PC-9 (cell line): ENCODE data around the gene PBX4. TPM values are rescaled to one million over a fixed set of nuclear protein-coding genes. Genes with fewer than 3 reads are reported as not detected.

ENCODE experiments used
- BruUV-seq: library from RNA; stranded (reverse); fragments of 400-500 nt; replicated peaks from 2 replicates; lab custom pipeline; 2021; lab: Mats Ljungman, UMichigan
- CTCF ChIA-PET: fragments of 300-600 bp; sonication (Branson Sonifier 250); formaldehyde crosslinking; loops from one replicate; lab custom pipeline; 2022; ENCODE audit warnings: antibody characterized with exemption; lab: Charles Lee
- POLR2A ChIA-PET: fragments of 300-600 bp; sonication (Branson Sonifier 250); formaldehyde crosslinking; loops from one replicate; lab custom pipeline; 2022; ENCODE audit warnings: antibody characterized with exemption; ENCODE audit not compliant: unreplicated experiment; lab: Charles Lee
- DNase-seq, 2 experiments: peaks; one replicate each; pipeline versions ENCODE4 v3.0.0 to v3.0.0-alpha.2; 2015 to 2022; ENCODE audit warnings: mixed read lengths in 1 of 2
- H2AFZ ChIP-seq: fragments of 200-600 bp; sonication (generic); 2 replicates; pipeline ENCODE4 v1.8.1; 2017; ENCODE audit warnings: antibody characterized with exemption
- H3F3A ChIP-seq: fragments of 200-600 bp; sonication (generic); 2 replicates; pipeline ENCODE4 v1.8.1; 2017; ENCODE audit warnings: antibody characterized with exemption, mild to moderate bottlenecking, low read depth; ENCODE audit not compliant: insufficient read depth
- H3K27ac ChIP-seq: fragments of 200-600 bp; sonication (generic); 2 replicates; pipeline ENCODE4 v1.6.1; 2016; ENCODE audit warnings: mixed run types
- H3K27me3 ChIP-seq: fragments of 200-600 bp; sonication (generic); 2 replicates; pipeline ENCODE4 v1.6.1; 2016; ENCODE audit warnings: low read depth, mixed run types; ENCODE audit not compliant: insufficient read depth
- H3K36me3 ChIP-seq: fragments of 200-600 bp; sonication (generic); 2 replicates; pipeline ENCODE4 v1.6.1; 2016; ENCODE audit warnings: low read depth, mixed run types
- H3K4me1 ChIP-seq: fragments of 200-600 bp; sonication (generic); replicated peaks from 2 replicates; pipeline ENCODE4 v1.6.1; 2016; ENCODE audit warnings: mixed run types; ENCODE audit not compliant: insufficient read depth
- H3K4me2 ChIP-seq: fragments of 200-600 bp; sonication (generic); 2 replicates; pipeline ENCODE4 v1.6.1; 2017; ENCODE audit warnings: mixed run types
- H3K4me3 ChIP-seq: fragments of 200-600 bp; sonication (generic); 2 replicates; pipeline ENCODE4 v1.6.1; 2016; ENCODE audit warnings: mixed run types
- H3K79me2 ChIP-seq: fragments of 200-600 bp; sonication (generic); 2 replicates; pipeline ENCODE4 v1.6.1; 2017; ENCODE audit warnings: low read depth, mixed run types
- H3K9me2 ChIP-seq: fragments of 200-600 bp; sonication (generic); 2 replicates; pipeline ENCODE4 v1.8.1; 2017; ENCODE audit warnings: mild to moderate bottlenecking; ENCODE audit not compliant: insufficient read depth
- H3K9me3 ChIP-seq: fragments of 200-600 bp; sonication (generic); 2 replicates; pipeline ENCODE4 v1.8.1; 2016; ENCODE audit warnings: low read depth; ENCODE audit not compliant: insufficient read depth
- H4K20me1 ChIP-seq: fragments of 200-600 bp; sonication (generic); 2 replicates; pipeline ENCODE4 v1.8.1; 2017; ENCODE audit not compliant: insufficient read depth
- EZH2 ChIP-seq: fragments of 200-600 bp; sonication (generic); IDR thresholded peaks from 2 replicates; pipeline ENCODE4 v1.8.0; 2017; ENCODE audit warnings: antibody characterized with exemption, low read depth
- intact Hi-C: fragments of 100-400 bp; cut with micrococcal nuclease; formaldehyde crosslinking; loops from one replicate; pipeline ENCODE4 v1.10.0; 2022; ENCODE audit not compliant: unreplicated experiment
- total RNA-seq: library from RNA; stranded (reverse); gene quantifications from 2 replicates; pipeline ENCODE4 v1.2.3, GENCODE V29; 2021
- TF ChIP-seq, protein P1 (sequence below): fragments of 200-600 bp; sonication (generic); conservative IDR thresholded peaks from 2 replicates; pipeline ENCODE4 v1.6.1; 2017; ENCODE audit warnings: mixed run types, antibody characterized with exemption, mild to moderate bottlenecking, moderate library complexity

The PBX4 gene
- total RNA-seq, 1 experiment from 2014 or later: 5.7 TPM

DNA sequence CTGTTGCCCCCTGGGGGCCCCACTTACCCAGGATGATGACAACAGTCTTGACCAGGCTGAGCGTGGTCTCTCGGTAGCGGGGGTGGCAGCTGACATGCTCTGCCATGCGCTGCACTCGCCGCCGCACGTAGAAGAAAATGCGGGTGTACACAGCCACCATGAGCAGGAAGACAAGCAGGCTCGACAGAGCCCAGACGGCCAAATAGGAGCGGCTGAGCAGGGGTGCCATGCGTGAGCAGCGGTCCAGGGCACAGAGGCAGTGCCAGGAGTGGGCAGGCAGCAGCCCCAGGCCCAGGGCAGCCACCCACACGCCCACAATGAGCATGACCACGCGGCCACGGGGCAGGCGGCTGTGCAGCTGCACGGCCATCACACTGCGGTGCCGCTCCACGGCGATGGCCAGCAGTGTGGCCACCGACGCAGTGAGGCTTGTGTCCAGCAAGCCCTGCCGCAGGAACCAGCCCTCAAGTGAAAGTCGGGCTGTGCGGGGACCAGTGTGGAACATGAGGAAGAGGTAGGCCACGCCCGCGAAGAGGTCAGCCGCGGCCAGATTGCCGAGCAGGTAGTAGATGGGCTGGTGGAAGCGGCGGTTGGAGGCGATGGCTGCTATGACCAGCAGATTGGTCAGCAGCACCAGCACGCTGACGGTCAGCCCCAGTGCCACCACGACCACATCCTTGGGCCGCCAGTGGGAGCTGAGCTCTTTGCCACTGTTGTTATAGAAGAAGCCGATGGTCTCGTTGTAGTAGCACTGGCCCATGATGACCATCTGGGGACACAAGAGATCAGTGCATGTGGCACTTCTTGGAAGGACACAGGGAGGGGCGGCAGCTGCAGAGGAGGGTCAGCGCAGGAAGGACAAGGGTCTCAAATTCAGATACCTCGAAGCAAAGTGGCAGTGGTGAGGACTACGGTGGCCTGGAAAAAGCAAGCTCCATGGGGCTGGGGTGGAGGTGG lies 8.3 kb upstream of the PBX4 start:
- Histone ChIP-seq H3K27me3 (no peaks in the 10 kb centered on the region), H3K4me2 (peak overlapping the region; percentile 90), H3K4me1 (peaks cover 5% of the 10 kb centered on the region; the same call in 1 of the 2 replicates), H3K4me3 (peak overlapping the region; percentile 68; the same call in 1 of the 2 replicates), H3K9me2 (no peaks in the 10 kb centered on the region), H3K36me3 (no peaks in the 10 kb centered on the region), H2AFZ (no peak overlapping the region), H3K9me3 (no peaks in the 10 kb centered on the region), H3K79me2 (no peaks in the 10 kb centered on the region), H4K20me1 (no peaks in the 10 kb centered on the region), H3K27ac (0 out of 2 replicates have a peak overlapping the region, but pooled peaks have one; percentile 84), H3F3A (peaks cover 35% of the 10 kb centered on the region; the same call in 1 of the 2 replicates)
- BruUV-seq: TSS peak; percentile 29
- ChIA-PET POLR2A (no interaction called here), CTCF (no interaction called here)
- TF ChIP-seq, protein P1, sequence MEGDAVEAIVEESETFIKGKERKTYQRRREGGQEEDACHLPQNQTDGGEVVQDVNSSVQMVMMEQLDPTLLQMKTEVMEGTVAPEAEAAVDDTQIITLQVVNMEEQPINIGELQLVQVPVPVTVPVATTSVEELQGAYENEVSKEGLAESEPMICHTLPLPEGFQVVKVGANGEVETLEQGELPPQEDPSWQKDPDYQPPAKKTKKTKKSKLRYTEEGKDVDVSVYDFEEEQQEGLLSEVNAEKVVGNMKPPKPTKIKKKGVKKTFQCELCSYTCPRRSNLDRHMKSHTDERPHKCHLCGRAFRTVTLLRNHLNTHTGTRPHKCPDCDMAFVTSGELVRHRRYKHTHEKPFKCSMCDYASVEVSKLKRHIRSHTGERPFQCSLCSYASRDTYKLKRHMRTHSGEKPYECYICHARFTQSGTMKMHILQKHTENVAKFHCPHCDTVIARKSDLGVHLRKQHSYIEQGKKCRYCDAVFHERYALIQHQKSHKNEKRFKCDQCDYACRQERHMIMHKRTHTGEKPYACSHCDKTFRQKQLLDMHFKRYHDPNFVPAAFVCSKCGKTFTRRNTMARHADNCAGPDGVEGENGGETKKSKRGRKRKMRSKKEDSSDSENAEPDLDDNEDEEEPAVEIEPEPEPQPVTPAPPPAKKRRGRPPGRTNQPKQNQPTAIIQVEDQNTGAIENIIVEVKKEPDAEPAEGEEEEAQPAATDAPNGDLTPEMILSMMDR: no peak
- no peak for TF ChIP-seq EZH2
- no peak for DNase-seq
- intact Hi-C loops: no loop called here

DNA sequence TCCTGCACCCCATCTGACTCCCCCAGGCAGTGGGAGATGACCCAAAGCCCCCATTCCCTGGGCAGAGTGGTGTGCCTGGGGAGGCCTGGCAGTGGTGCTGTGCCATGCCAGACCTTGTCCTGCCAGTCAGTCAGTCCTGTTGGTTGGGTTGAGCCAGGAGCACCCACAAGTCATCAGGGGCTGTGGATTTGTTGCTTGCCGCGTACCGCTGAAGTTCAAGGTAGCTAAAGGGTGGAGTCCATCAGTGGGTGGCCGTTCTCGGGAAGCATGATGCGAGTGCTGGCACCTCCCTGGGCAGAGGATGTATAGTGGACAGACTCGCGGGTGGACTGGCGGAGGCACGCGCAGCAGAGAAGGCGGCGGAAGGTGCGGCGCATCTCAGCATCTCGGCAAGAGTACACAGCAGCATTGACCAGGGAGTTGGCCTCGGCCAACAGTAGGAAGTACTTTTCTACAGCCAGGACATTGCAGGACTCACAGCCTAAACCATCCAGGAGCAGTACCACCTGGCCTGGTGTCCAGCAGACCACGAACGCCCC lies 5.6 kb upstream of the PBX4 start:
- Histone ChIP-seq H3F3A (peaks cover 29% of the 10 kb centered on the region), H3K27ac (no peak overlapping the region), H3K36me3 (no peaks in the 10 kb centered on the region), H2AFZ (no peak overlapping the region), H3K9me3 (no peaks in the 10 kb centered on the region), H3K79me2 (no peaks in the 10 kb centered on the region), H3K27me3 (no peaks in the 10 kb centered on the region), H3K4me1 (peaks cover 7% of the 10 kb centered on the region; the same call in 1 of the 2 replicates), H3K4me2 (no peak overlapping the region), H4K20me1 (no peaks in the 10 kb centered on the region), H3K9me2 (no peaks in the 10 kb centered on the region), H3K4me3 (no peak overlapping the region)
- TF ChIP-seq EZH2: no peak
- TF ChIP-seq, protein P1: no peak
- no TSS peak for BruUV-seq
- POLR2A ChIA-PET: no interaction called here
- intact Hi-C loops: no loop called here
- CTCF ChIA-PET: no interaction called here
- DNase-seq: no peak

DNA sequence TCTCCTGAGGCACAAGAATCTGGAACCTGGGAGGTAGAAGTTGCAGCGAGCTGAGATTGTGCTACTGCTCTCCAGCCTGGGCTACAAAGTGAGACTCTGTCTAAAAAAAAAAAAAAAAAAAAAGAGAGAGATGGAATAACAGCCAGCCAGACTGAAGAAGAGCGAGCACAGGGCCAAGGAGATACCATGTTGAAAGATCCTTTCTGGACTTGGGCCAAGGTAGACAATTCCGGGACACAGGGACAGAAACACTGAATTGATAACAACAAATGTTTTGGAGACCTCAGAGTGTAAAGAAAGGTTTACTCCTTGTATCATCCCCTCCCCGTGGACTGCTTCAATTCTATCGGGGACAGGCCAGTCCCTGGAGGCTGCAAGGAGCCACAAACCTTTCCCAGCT lies 4.9 kb upstream of the PBX4 start:
- Histone ChIP-seq H3K9me3 (no peaks in the 10 kb centered on the region), H3K79me2 (no peaks in the 10 kb centered on the region), H3K4me3 (no peak overlapping the region), H3F3A (peaks cover 25% of the 10 kb centered on the region), H3K4me2 (no peak overlapping the region), H3K4me1 (peaks cover 11% of the 10 kb centered on the region), H2AFZ (no peak overlapping the region), H4K20me1 (no peaks in the 10 kb centered on the region), H3K9me2 (no peaks in the 10 kb centered on the region), H3K27ac (no peak overlapping the region), H3K36me3 (no peaks in the 10 kb centered on the region), H3K27me3 (no peaks in the 10 kb centered on the region)
- POLR2A ChIA-PET: no interaction called here
- DNase-seq: no peak
- TF ChIP-seq, protein P1: no peak
- no peak for TF ChIP-seq EZH2
- no TSS peak for BruUV-seq
- CTCF ChIA-PET: no interaction called here
- intact Hi-C loops: no loop called here
